ENCODE measurements around the gene BTBD2. TPM values are rescaled to one million over a fixed set of nuclear protein-coding genes. Genes with fewer than 3 reads are reported as not detected.

The BTBD2 gene
- total RNA-seq, 1 experiment from 2014 or later, result 81.0 TPM

GRCh38 chr19:2048959-2049740 lies 33.6 kb upstream of the BTBD2 start:
- Histone ChIP-seq H3K4me1 (replicated peaks; ENCODE audit: insufficient read depth) (peaks cover 9% of the 10 kb centered on the region; the same call in 1 of the 2 replicates), H3K4me2 (peak overlapping the region; percentile 79), H3K4me3 (peak overlapping the region; percentile 87), H3K27ac (0 out of 2 replicates have a peak overlapping the region, but pooled peaks have one; percentile 24), H2AFZ (no peak overlapping the region), H3K79me2 (ENCODE audit: low read depth) (peaks cover 46% of the 10 kb centered on the region), H3K36me3 (ENCODE audit: low read depth) (no peaks in the 10 kb centered on the region), H3K27me3 (ENCODE audit: insufficient read depth, low read depth) (no peaks in the 10 kb centered on the region), H4K20me1 (ENCODE audit: insufficient read depth) (peaks cover 51% of the 10 kb centered on the region), H3F3A (ENCODE audit: insufficient read depth, low read depth) (no peaks in the 10 kb centered on the region), H3K9me3 (ENCODE audit: insufficient read depth, low read depth) (no peaks in the 10 kb centered on the region), H3K9me2 (ENCODE audit: insufficient read depth) (no peaks in the 10 kb centered on the region)
- ChIA-PET CTCF (no interaction called here), POLR2A (ENCODE audit: unreplicated experiment) (no interaction called here)
- TF ChIP-seq EZH2 (IDR thresholded peaks at IDR 0.05; ENCODE audit: low read depth), result no peak
- no peak for TF ChIP-seq CTCF (conservative IDR thresholded peaks at IDR 0.05)
- DNase-seq, result no peak
- intact Hi-C loops (cut with micrococcal nuclease; ENCODE audit: unreplicated experiment), result no loop called here
- no TSS peak for BruUV-seq (replicated peaks)

- Histone ChIP-seq H3K9me3 (ENCODE audit: insufficient read depth, low read depth) (no peaks in the 10 kb centered on the region), H3K4me1 (replicated peaks; ENCODE audit: insufficient read depth) (peaks cover 9% of the 10 kb centered on the region; the same call in 1 of the 2 replicates), H3K4me3 (no peak overlapping the region; the same call in 1 of the 2 replicates), H3K79me2 (ENCODE audit: low read depth) (peaks cover 46% of the 10 kb centered on the region), H3K4me2 (peak overlapping the region; percentile 79), H3K27ac (no peak overlapping the region), H3F3A (ENCODE audit: insufficient read depth, low read depth) (no peaks in the 10 kb centered on the region), H4K20me1 (ENCODE audit: insufficient read depth) (peaks cover 53% of the 10 kb centered on the region), H3K9me2 (ENCODE audit: insufficient read depth) (no peaks in the 10 kb centered on the region), H3K36me3 (ENCODE audit: low read depth) (no peaks in the 10 kb centered on the region), H2AFZ (no peak overlapping the region), H3K27me3 (ENCODE audit: insufficient read depth, low read depth) (no peaks in the 10 kb centered on the region)
- intact Hi-C loops (cut with micrococcal nuclease; ENCODE audit: unreplicated experiment), result no loop called here
- no peak for TF ChIP-seq CTCF (conservative IDR thresholded peaks at IDR 0.05)
- TF ChIP-seq EZH2 (IDR thresholded peaks at IDR 0.05; ENCODE audit: low read depth), result no peak
- no TSS peak for BruUV-seq (replicated peaks)
- POLR2A ChIA-PET (ENCODE audit: unreplicated experiment), result no interaction called here
- DNase-seq, result no peak
- CTCF ChIA-PET, result no interaction called here
Measured at GRCh38 chr19:2048104-2048958, 32.8 kb upstream of the BTBD2 start.

GRCh38 chr19:2047449-2048103 lies 32.1 kb upstream of the BTBD2 start:
- no peak overlapping the region for H2AFZ ChIP-seq
- H3K9me3 ChIP-seq (ENCODE audit: insufficient read depth, low read depth), result no peaks in the 10 kb centered on the region
- TF ChIP-seq CTCF (conservative IDR thresholded peaks at IDR 0.05) (no peak), EZH2 (IDR thresholded peaks at IDR 0.05; ENCODE audit: low read depth) (no peak)
- H3K27me3 ChIP-seq (ENCODE audit: insufficient read depth, low read depth), result no peaks in the 10 kb centered on the region
- BruUV-seq (replicated peaks), result no TSS peak
- no peaks in the 10 kb centered on the region for H3K36me3 ChIP-seq (ENCODE audit: low read depth)
- H3K4me1 ChIP-seq (replicated peaks; ENCODE audit: insufficient read depth), result peaks cover 9% of the 10 kb centered on the region; the same call in 1 of the 2 replicates
- no peaks in the 10 kb centered on the region for H3F3A ChIP-seq (ENCODE audit: insufficient read depth, low read depth)
- intact Hi-C loops (cut with micrococcal nuclease; ENCODE audit: unreplicated experiment), result no loop called here
- POLR2A ChIA-PET (ENCODE audit: unreplicated experiment), result no interaction called here
- peaks cover 46% of the 10 kb centered on the region for H3K79me2 ChIP-seq (ENCODE audit: low read depth)
- CTCF ChIA-PET, result no interaction called here
- H3K4me2 ChIP-seq, result peak overlapping the region; percentile 19
- no peak overlapping the region for H3K4me3 ChIP-seq
- DNase-seq, result peak in 1 of 2 experiments; percentile 55
- no peaks in the 10 kb centered on the region for H3K9me2 ChIP-seq (ENCODE audit: insufficient read depth)
- H4K20me1 ChIP-seq (ENCODE audit: insufficient read depth), result peaks cover 53% of the 10 kb centered on the region
- no peak overlapping the region for H3K27ac ChIP-seq
